Skeletal muscle satellite cell (primary cell): ENCODE measurements around the gene MATK.
"Not testable (repeated sequence)": the region's sequence is repeated elsewhere in the genome, so short reads cannot be mapped to it uniquely, and the experiment has no call there.

Source experiments
- H3K27me3 ChIP-seq: 2 replicates; pipeline ENCODE4 v1.7.0; 2013; ENCODE audit warnings: low read length; ENCODE audit not compliant: control insufficient read depth, insufficient read depth
- H3K36me3 ChIP-seq: 2 replicates; pipeline ENCODE4 v1.7.0; 2013; ENCODE audit warnings: mild to moderate bottlenecking, control low read depth, low read length; ENCODE audit not compliant: insufficient read depth
- H3K4me1 ChIP-seq: 2 replicates; pipeline ENCODE4 v1.7.0; 2013; ENCODE audit warnings: low read length; ENCODE audit not compliant: control insufficient read depth, insufficient read depth
- H3K4me2 ChIP-seq: 2 replicates; pipeline ENCODE4 v1.7.0; 2013; ENCODE audit warnings: mild to moderate bottlenecking, low read length
- H3K4me3 ChIP-seq: 2 replicates; pipeline ENCODE4 v1.7.0; 2013; ENCODE audit warnings: low read length
- H3K9ac ChIP-seq: 2 replicates; pipeline ENCODE4 v1.7.0; 2013; ENCODE audit warnings: mild to moderate bottlenecking, low read depth, low read length, moderate library complexity
- H3K9me3 ChIP-seq: replicated peaks from 2 replicates; pipeline ENCODE4 v1.7.0; 2013; ENCODE audit warnings: mild to moderate bottlenecking, control low read depth, low read length

MATK gene

DNA sequence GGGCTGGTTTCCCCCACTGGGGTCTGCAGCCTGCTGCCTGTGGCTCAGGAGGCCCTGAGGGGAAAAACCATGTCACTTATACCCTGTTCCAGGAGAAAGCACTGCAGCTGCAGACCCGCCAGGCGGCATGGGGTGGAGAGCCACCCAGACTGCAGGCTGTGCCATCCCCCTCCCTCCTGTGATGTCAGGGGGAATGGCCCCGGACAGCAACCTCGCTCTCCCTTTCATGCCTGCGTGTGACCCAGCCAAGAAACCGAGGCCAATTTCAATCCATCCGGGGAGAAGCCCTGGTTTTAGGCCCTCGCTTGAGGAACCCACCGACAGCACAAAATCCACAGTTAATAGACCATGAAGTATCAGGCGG is 37.2 kb upstream of the MATK start:
- Histone ChIP-seq H3K36me3 (no peaks in the 10 kb centered on the region), H3K27me3 (peaks cover 40% of the 10 kb centered on the region), H3K9ac (no peak overlapping the region), H3K4me1 (no peaks in the 10 kb centered on the region), H3K4me2 (no peak overlapping the region), H3K4me3 (no peak overlapping the region), H3K9me3 (no peaks in the 10 kb centered on the region)

DNA sequence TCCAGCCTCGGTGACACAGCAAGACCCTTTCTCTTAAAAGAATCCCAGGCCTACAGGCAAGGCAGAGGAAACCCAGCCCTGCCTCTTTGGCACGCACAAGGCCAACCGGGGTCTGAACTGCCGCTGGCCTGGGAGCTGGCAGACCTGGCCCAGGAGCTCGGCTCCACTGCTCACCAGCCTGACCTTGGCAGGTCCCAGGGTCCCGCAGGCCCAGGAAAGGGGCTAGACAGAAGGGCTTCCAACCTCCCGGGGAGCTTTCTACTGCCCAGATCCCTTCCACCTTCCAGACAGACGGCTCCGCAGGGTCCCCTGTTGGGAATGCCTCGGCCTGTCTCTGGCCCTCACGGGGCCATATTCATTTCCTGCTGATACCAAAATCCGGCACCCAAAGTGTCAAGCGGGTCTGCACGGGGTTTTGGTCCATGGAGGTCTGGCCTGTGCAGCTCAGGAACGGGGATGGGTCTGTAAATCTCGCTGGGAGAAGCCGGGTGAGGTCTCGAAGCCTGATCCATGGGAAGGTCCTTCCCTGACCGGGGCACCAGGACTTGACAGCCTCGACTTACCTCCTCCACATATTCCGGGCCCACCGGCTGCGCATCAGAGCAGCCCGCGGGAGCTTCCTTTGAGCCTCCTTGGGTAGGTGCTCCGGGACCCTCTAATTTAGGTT is 36.6 kb upstream of the MATK start:
- no peaks in the 10 kb centered on the region for H3K4me1 ChIP-seq
- H3K4me3 ChIP-seq = no peak overlapping the region
- H3K36me3 ChIP-seq = no peaks in the 10 kb centered on the region
- no peaks in the 10 kb centered on the region for H3K9me3 ChIP-seq
- peaks cover 44% of the 10 kb centered on the region for H3K27me3 ChIP-seq
- H3K4me2 ChIP-seq = no peak overlapping the region
- no peak overlapping the region for H3K9ac ChIP-seq

DNA sequence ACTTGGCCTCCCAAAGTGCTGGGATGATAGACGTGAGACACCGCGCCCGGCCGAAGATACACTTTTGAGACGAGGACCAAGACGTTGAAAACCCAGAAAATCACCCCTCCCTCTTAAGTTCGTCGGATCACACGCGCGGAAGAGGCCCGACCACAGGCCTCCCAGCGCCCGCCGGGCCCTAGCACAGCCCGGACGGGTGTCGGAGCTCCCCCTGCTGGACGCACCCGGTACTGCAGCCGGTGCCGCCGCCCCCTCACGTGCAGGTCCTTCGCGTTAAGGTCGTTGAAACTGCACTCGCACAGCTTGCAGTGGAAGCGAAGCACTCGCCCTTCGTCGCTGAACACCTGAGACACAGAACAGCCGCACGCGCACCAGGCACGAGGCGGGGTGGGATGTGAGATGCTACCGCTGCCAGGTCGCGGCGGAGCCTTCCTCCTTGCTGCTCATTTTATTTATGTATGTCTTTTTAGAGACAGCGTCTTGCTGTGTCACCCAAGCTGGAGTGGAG is 35.7 kb upstream of the MATK start:
- H3K9me3 ChIP-seq = no peaks in the 10 kb centered on the region
- H3K36me3 ChIP-seq = no peaks in the 10 kb centered on the region
- H3K9ac ChIP-seq = no peak overlapping the region
- H3K4me2 ChIP-seq = no peak overlapping the region
- no peaks in the 10 kb centered on the region for H3K4me1 ChIP-seq
- H3K27me3 ChIP-seq = peaks cover 46% of the 10 kb centered on the region
- H3K4me3 ChIP-seq = no peak overlapping the region

DNA sequence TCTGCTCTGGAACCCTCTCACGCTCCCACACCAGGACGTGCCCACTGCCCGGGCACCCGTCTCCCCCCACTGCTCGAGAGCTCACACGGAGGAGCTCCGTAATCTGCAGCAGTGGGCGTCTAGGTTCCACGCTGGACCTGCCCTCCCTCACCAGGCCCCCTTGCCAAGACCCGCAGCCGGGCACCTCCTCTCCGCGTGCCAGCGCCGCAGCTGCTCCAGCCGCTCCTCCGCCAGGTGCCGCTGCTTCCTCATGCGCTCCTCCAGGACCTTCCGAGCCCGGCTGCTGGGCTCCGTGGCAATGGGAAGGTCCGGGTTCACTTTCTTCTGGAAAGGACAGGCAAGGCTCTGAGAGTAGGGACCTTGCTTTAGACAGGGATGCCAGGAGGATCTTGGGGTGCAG is 35.0 kb upstream of the MATK start:
- H3K4me3 ChIP-seq = no peak overlapping the region
- H3K9me3 ChIP-seq = no peaks in the 10 kb centered on the region
- H3K27me3 ChIP-seq = peaks cover 45% of the 10 kb centered on the region
- H3K36me3 ChIP-seq = no peaks in the 10 kb centered on the region
- no peak overlapping the region for H3K9ac ChIP-seq
- no peak overlapping the region for H3K4me2 ChIP-seq
- H3K4me1 ChIP-seq = no peaks in the 10 kb centered on the region

- Histone ChIP-seq H3K9ac (no peak overlapping the region), H3K4me3 (no peak overlapping the region), H3K4me2 (no peak overlapping the region), H3K27me3 (peaks cover 33% of the 10 kb centered on the region), H3K36me3 (no peaks in the 10 kb centered on the region), H3K4me1 (no peaks in the 10 kb centered on the region), H3K9me3 (no peaks in the 10 kb centered on the region)
Observed at GRCh38 chr19:3819989-3820388, 33.8 kb upstream of the MATK start.

DNA sequence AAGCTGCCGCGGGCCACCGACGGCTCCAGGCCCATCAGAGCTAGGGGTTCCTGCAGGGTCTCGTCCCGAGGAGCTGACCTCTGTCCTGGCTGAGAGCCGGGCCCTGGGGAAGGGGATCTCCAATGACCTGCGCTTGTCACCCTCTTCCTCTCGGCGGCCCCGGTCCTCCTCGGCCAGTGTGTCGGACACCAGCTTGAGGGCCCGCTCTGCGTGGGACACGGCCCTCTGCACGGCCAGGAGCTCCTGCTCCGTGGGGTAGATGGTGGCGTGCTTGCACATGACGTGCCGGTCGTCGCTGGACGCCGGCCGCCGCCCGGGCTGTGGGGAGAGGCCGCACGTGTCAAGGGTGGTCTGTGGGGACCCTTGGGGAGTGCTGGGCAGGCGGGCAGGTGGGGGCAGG is 32.7 kb upstream of the MATK start:
- Histone ChIP-seq H3K27me3 (peaks cover 26% of the 10 kb centered on the region), H3K36me3 (no peaks in the 10 kb centered on the region), H3K4me1 (no peaks in the 10 kb centered on the region), H3K9me3 (no peaks in the 10 kb centered on the region), H3K9ac (no peak overlapping the region), H3K4me3 (no peak overlapping the region), H3K4me2 (no peak overlapping the region)

DNA sequence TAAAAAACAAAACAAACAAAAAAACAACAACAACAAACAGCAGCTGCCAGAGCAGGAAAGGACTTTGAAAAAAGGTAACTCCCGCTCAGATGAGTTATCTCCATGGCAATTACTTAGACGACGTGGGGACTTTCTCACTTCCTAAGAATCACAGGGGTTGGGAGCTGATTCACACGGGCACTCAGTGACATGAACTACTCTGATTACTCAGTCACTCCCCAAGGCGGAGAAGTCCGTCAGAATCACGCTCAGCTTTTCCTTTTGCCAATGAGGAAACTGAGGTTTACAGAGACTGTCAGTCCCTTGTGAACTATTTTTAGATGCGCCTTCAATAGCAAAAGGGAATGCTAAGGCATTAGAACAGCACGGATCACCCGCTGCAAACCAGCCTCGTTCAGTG is 32.3 kb upstream of the MATK start:
- H3K4me3 ChIP-seq = no peak overlapping the region
- no peak overlapping the region for H3K9ac ChIP-seq

DNA sequence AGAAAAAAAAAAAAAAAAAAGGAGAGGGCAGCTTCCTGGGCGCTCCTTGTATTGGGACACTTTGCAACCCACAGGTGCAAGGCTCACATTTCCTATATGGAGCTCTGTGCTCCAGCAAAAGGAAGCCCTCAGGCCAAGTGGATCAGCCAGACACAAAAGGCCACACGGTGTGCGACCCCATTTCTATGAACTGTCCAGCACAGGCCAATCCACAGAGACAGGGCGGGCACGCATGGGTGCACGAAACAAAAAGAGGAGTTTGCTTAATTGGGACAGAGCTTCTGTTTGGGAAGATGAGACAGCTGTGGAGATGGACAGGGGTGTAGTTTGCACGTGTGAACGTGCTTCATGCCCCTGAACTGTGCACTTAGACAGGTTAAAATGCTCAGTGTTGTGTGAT is 31.6 kb upstream of the MATK start:
- Histone ChIP-seq H3K27me3 (peaks cover 14% of the 10 kb centered on the region), H3K4me2 (no peak overlapping the region), H3K36me3 (no peaks in the 10 kb centered on the region), H3K9ac (no peak overlapping the region), H3K9me3 (no peaks in the 10 kb centered on the region), H3K4me1 (no peaks in the 10 kb centered on the region), H3K4me3 (no peak overlapping the region)

More for the DNA sequence above, 32.3 kb upstream of the MATK start:
- no peaks in the 10 kb centered on the region for H3K4me1 ChIP-seq
- no peaks in the 10 kb centered on the region for H3K36me3 ChIP-seq
- H3K4me2 ChIP-seq = no peak overlapping the region
- H3K9me3 ChIP-seq = no peaks in the 10 kb centered on the region
- peaks cover 21% of the 10 kb centered on the region for H3K27me3 ChIP-seq

GRCh38 chr19:3816566-3817218 is 30.5 kb upstream of the MATK start:
- no peaks in the 10 kb centered on the region for H3K4me1 ChIP-seq
- no peak overlapping the region for H3K9ac ChIP-seq
- H3K36me3 ChIP-seq = no peaks in the 10 kb centered on the region
- no peaks in the 10 kb centered on the region for H3K9me3 ChIP-seq
- no peak overlapping the region for H3K4me3 ChIP-seq
- peaks cover 11% of the 10 kb centered on the region for H3K27me3 ChIP-seq
- no peak overlapping the region for H3K4me2 ChIP-seq

GRCh38 chr19:3816148-3816547 is 30.0 kb upstream of the MATK start:
- H3K27me3 ChIP-seq = peaks cover 11% of the 10 kb centered on the region
- not testable (repeated sequence) for H3K4me3 ChIP-seq, H3K36me3 ChIP-seq, H3K9me3 ChIP-seq, H3K4me1 ChIP-seq, H3K9ac ChIP-seq, H3K4me2 ChIP-seq

DNA sequence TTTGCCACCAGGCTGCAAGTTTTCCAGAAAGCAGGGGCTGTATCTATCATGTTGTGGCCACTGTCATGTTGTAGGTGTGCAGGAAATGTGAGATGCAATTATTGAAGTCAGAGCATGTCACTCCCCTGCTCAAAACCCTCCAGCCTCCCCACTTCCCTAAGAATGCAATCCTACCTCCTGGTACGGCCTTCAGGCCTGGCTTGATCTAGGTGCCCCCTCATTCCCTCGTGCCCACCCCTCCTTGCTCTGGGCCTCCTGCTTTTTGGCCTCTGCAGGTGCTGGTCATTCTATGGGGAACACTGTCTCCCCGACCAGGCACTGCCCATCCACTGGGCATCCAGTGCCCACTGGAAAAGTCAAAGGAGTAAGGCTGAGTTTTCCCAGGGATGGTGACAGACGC is 28.5 kb upstream of the MATK start:
- H3K9me3 ChIP-seq = no peaks in the 10 kb centered on the region
- H3K4me2 ChIP-seq = no peak overlapping the region
- H3K4me3 ChIP-seq = no peak overlapping the region
- H3K36me3 ChIP-seq = no peaks in the 10 kb centered on the region
- no peak overlapping the region for H3K9ac ChIP-seq
- H3K4me1 ChIP-seq = no peaks in the 10 kb centered on the region
- H3K27me3 ChIP-seq = peaks cover 11% of the 10 kb centered on the region
